Thoracic aorta (tissue), 2 donors: ENCODE measurements around the gene FOXO6. TPM values are rescaled to one million over a fixed set of nuclear protein-coding genes. Genes with fewer than 3 reads are reported as not detected.
A peak's percentile ranks its signal among the peaks of the same experiment; 100 is the strongest.

Experiments
- ATAC-seq: fragments of 150-250 bp; one replicate; pipeline ENCODE4 v1.8.0; 2017; ENCODE audit warnings: low read depth; ENCODE audit not compliant: insufficient number of reproducible peaks, low FRiP score
- DNase-seq: peaks from one replicate; pipeline ENCODE4 v3.0.0-alpha.2; 2020; ENCODE audit warnings: low spot score
- H3K27ac ChIP-seq, 2 donors: fragments of 200-600 bp; sonication (generic); 1 replicate in 1 of 2; 2 replicates in 1 of 2; pipeline ENCODE4 v1.5.1; 2016; ENCODE audit warnings: mild to moderate bottlenecking in 2 of 2, moderate library complexity in 2 of 2
- H3K27me3 ChIP-seq: fragments of 200-600 bp; sonication (generic); replicated peaks from 2 replicates; pipeline ENCODE4 v1.6.0; 2016; ENCODE audit warnings: mild to moderate bottlenecking; ENCODE audit not compliant: insufficient read depth
- H3K36me3 ChIP-seq: fragments of 200-600 bp; sonication (generic); one replicate; pipeline ENCODE4 v1.5.1; 2016
- H3K4me1 ChIP-seq, 2 donors: fragments of 200-600 bp; sonication (generic); 1 replicate in 1 of 2; 2 replicates in 1 of 2; pipeline versions ENCODE4 v1.5.1 to v1.6.0; 2016; ENCODE audit warnings: low read depth in 2 of 2, mild to moderate bottlenecking in 1 of 2; ENCODE audit not compliant: control insufficient read depth in 1 of 2
- H3K4me3 ChIP-seq: fragments of 200-600 bp; sonication (generic); 2 replicates; pipeline ENCODE4 v1.5.1; 2016; ENCODE audit warnings: mild to moderate bottlenecking
- H3K9me3 ChIP-seq: fragments of 200-600 bp; sonication (generic); 2 replicates; pipeline ENCODE4 v1.5.1; 2016
- CTCF ChIP-seq: fragments of 200-600 bp; sonication (generic); IDR thresholded peaks from one replicate; pipeline ENCODE4 v1.5.1; 2019; ENCODE audit warnings: antibody characterized with exemption
- total RNA-seq, 2 donors: library from RNA; depleted of rRNA; stranded (reverse); fragments of >200 nt; gene quantifications; one replicate each; pipeline versions ENCODE4 v1.1.0 to v1.2.3, GENCODE V29; 2016

Gene FOXO6
- total RNA-seq, 2 donors from 2014 or later: 3.8 TPM; not detected in 1

GRCh38 chr1:41373373-41373772, 12.1 kb downstream of the FOXO6 start:
- H3K4me1 ChIP-seq: peaks cover 0 to 18% of the 10 kb centered on the region in 2 donors
- no peak overlapping the region for H3K4me3 ChIP-seq
- H3K9me3 ChIP-seq: no peaks in the 10 kb centered on the region
- TF ChIP-seq CTCF: no peak
- ATAC-seq: no peak
- DNase-seq: no peak
- H3K27me3 ChIP-seq: no peaks in the 10 kb centered on the region
- H3K27ac ChIP-seq: no peak overlapping the region
- H3K36me3 ChIP-seq: no peaks in the 10 kb centered on the region

- no peak for ATAC-seq
- Histone ChIP-seq H3K27ac (no peak overlapping the region), H3K4me3 (no peak overlapping the region), H3K4me1 (peaks cover 0 to 23% of the 10 kb centered on the region in 2 donors), H3K27me3 (no peaks in the 10 kb centered on the region), H3K36me3 (no peaks in the 10 kb centered on the region), H3K9me3 (no peaks in the 10 kb centered on the region)
- no peak for DNase-seq
- TF ChIP-seq CTCF: no peak
Observed at GRCh38 chr1:41374711-41375110, 13.5 kb downstream of the FOXO6 start.

GRCh38 chr1:41377397-41377796, 16.2 kb downstream of the FOXO6 start:
- no peak overlapping the region for H3K4me3 ChIP-seq
- ATAC-seq (no peak), DNase-seq (no peak)
- H3K27me3 ChIP-seq: no peaks in the 10 kb centered on the region
- TF ChIP-seq CTCF: no peak
- H3K4me1 ChIP-seq: peaks cover 9 to 28% of the 10 kb centered on the region in 2 donors
- no peak overlapping the region for H3K27ac ChIP-seq
- H3K9me3 ChIP-seq: no peaks in the 10 kb centered on the region
- no peaks in the 10 kb centered on the region for H3K36me3 ChIP-seq

- Histone ChIP-seq H3K36me3 (no peaks in the 10 kb centered on the region), H3K27ac (no peak overlapping the region), H3K27me3 (no peaks in the 10 kb centered on the region), H3K4me3 (no peak overlapping the region), H3K4me1 (peaks cover 11 to 31% of the 10 kb centered on the region in 2 donors), H3K9me3 (no peaks in the 10 kb centered on the region)
- DNase-seq: no peak
- TF ChIP-seq CTCF: no peak
- ATAC-seq: no peak
Observed at GRCh38 chr1:41378222-41378621, 17.0 kb downstream of the FOXO6 start.

GRCh38 chr1:41378999-41379737, 17.9 kb downstream of the FOXO6 start:
- DNase-seq (no peak), ATAC-seq (no peak)
- H3K4me3 ChIP-seq: no peak overlapping the region
- no peaks in the 10 kb centered on the region for H3K9me3 ChIP-seq
- peaks cover 13 to 38% of the 10 kb centered on the region in 2 donors for H3K4me1 ChIP-seq
- no peaks in the 10 kb centered on the region for H3K36me3 ChIP-seq
- peak overlapping the region; percentile 96 to 98 for H3K27ac ChIP-seq
- no peak for TF ChIP-seq CTCF
- no peaks in the 10 kb centered on the region for H3K27me3 ChIP-seq
